ENCODE results near the gene PPP1R13B. TPM values are rescaled to one million over a fixed set of nuclear protein-coding genes. Genes with fewer than 3 reads are reported as not detected.
"Not testable (repeated sequence)": the region's sequence is repeated elsewhere in the genome, so short reads cannot be mapped to it uniquely, and the experiment has no call there.

The PPP1R13B gene
- total RNA-seq, 1 donor from 2014 or later, result 107 TPM

DNA sequence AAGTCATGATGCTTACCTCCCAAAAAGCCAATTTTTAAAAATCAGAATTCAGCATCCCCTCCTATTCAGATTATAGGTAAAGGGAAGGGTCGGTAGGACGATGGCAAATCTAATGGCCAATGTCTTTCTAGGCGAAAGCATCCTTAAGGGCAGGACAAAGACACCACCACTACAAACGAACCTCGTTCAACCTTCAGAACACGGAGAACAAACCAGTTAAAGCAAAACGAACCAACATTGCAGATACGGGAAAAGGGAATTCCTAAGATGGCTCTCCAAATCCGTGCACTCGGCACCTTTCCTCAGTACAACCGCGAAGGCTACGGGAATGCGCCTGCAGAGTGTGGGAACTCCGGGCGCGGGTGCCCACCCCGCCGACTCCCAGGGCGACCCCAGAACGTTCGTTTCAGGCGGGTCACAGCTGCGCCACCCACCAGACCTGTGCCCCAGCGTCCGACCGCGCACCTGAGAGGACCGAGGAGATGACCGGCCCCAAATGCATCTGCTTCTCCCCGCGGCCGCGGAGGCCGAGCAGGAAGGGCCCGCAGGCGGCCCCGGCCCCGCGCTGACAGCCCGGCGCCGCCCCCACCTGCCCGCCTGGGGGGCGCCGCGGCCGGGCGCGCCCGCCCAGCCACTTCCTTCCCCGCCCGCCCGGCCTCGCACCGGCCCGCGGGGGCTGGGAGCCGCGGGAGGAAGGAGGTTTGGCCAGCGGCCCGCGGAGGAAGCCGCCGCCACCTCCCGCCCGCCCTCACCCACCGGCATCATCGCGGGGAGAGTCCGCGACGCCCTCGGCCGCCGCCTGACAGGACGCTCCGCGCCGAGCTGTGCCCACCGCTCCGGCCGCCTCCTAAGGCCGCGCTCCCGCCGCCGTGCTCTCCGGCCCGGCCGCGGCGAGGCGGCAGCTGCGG, 578 bp downstream of the PPP1R13B start:
- DNase-seq (peak; percentile 59), ATAC-seq (ENCODE audit: poor library complexity) (no peak)
- intact Hi-C loops (cut with DNase I), result loop anchor here (5.0 kb wide), 1 partner anchor 39 kb away; no protein-coding TSS in a partner anchor

DNA sequence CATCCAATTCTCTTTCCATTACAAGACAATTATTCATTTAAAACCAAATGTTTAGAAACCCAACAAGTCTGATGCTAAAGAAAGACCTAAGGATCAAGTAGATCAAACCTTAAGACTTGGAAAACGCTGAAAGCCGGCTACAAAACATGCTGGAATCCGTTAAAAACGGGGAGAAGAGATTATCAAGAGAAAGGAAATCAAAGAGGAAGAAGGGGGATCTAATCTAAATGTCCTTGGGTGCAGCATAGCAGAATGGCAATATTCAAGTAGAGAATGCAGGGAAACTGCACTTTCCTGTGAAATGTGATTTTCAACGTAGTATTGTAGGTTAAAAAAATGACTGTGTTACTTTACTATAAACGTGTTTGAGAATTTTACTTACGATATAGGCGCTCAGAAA, 1.3 kb downstream of the PPP1R13B start:
- intact Hi-C loops (cut with DNase I), result loop anchor here (5.0 kb wide), 1 partner anchor 39 kb away; no protein-coding TSS in a partner anchor
- no peak for ATAC-seq (ENCODE audit: poor library complexity)
- DNase-seq, result no peak

DNA sequence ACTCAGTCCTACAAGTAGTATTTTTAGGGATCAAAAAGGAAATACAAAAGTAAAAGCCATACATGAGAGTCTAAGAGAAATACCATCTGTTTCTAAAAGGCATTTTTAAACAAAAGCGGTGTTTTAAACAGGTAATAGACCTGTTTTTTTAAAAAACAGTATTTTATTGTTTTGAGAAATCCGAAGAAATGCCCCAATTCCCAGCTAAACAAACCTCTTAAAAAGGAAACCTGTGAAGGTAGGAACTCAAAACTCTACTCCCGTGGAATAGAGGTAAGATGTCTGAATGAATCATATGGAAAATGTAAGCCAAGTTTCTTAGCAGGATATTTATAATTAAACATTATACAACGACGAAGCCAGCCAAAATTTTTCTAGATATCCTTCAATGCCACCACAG, 2.0 kb downstream of the PPP1R13B start:
- DNase-seq, result no peak
- intact Hi-C loops (cut with DNase I), result loop anchor here (5.0 kb wide), 1 partner anchor 38 kb away; no protein-coding TSS in a partner anchor
- no peak for ATAC-seq (ENCODE audit: poor library complexity)

DNA sequence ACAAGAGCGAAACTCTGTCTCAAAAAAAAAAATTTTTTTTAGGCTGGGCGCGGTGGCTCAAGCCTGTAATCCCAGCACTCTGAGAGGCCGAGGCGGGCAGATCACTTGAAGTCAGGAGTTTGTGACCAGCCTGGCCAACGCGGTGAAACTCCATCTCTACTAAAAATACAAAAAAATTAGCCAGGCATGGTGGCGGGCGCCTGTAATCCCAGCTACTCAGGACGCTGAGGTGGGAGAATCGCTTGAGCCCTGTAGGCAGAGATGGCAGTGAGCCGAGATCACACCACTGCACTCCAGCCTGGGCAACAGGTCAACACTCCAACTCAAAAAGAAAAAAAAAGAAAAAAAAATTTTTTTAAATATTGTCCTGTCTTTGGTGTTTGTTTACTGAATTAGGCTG, 6.1 kb downstream of the PPP1R13B start:
- intact Hi-C loops (cut with DNase I); DNase-seq: not testable (repeated sequence)
- peak; percentile 68 for ATAC-seq (ENCODE audit: poor library complexity)

DNA sequence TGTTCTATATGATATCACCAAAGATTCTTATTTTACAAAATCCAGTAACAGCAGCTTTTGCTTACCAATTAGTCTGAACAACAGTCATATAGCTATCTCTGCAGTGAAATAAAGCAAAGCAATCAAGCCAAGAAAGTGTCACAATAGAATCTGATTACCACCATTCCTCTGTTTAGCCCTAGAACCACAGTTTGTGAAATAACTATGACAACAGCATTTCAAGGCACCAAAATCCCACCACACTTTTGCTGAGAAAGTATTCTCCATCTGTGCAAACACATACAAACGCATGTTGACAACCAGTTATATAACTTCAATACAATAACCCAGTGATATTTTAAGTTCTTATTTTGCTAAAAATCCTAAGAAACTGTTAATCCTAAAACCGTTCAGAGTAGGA, 7.4 kb downstream of the PPP1R13B start:
- DNase-seq, result no peak
- no peak for ATAC-seq (ENCODE audit: poor library complexity)
- intact Hi-C loops (cut with DNase I), result no loop called here

DNA sequence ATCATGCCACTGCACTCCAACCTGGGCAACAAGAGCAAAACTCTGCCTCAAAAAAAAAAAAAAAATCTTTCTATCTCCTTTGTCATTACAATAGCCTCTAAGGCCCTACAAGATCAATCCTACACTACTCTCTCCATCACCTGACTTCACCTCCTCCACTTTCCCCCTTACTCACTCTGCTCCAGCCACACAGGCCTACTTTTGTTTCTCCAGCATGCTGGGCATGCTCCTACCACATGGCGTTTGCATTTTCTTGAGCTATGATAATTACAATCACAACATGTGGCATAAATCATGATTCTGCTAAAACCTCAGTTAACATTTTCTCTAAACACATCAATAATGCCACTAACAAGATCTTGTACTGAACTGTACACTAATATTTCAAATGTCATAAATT, 7.8 kb downstream of the PPP1R13B start:
- ATAC-seq (ENCODE audit: poor library complexity) (no peak), DNase-seq (no peak)
- intact Hi-C loops (cut with DNase I), result no loop called here

DNA sequence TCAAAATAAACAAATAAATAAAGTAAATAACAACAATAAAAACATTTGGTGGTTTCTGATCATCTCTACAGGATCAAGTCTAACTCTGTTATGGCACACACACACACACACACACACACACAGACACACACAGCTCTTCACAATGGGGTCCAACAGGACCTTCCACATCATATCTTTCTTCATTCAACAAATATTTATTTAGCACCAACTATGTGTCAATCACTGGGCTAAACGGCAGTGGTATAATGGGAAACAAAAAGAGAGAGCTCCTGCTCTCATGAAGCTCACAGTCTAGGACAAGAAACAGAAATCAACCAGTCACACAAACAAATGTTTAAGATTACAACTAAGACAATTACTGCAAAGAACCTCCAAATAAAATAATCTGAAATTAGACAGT, 9.3 kb downstream of the PPP1R13B start:
- DNase-seq (no peak), ATAC-seq (ENCODE audit: poor library complexity) (no peak)
- intact Hi-C loops (cut with DNase I), result no loop called here

DNA sequence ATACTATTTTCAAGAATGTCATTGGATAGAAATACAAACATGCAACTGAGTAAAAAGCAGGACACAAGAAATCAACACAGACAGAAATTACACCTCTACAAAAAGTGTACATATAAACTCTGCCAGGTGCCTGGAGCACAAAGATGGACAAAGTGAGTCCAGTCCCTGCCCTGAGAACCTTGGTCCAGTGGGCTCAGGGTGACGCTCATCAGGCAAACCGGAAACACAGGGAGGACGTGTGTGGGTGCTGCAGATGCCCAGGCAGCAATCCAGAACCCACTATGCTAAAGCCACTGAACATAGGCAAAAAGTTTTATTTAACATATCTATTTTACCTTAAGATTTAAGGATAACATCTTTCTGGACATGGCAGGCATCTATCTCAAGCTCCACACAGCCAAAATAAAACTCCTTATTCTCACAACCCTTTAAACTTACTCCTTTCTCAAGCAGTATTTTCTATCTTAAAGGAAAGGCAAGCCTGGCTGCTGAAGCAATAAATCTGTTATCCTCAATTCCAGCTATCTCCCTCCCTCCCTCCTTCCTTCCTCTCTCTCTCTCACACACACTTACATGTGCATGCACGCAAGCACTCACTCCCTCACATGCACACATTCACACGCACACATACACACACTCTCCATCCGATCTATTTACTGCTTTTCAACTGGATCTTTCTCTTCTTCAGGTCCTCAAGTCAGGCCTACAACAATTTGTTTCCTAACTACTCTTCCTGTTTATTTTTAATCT, 10.2 kb downstream of the PPP1R13B start:
- DNase-seq, result no peak
- intact Hi-C loops (cut with DNase I), result no loop called here
- no peak for ATAC-seq (ENCODE audit: poor library complexity)

DNA sequence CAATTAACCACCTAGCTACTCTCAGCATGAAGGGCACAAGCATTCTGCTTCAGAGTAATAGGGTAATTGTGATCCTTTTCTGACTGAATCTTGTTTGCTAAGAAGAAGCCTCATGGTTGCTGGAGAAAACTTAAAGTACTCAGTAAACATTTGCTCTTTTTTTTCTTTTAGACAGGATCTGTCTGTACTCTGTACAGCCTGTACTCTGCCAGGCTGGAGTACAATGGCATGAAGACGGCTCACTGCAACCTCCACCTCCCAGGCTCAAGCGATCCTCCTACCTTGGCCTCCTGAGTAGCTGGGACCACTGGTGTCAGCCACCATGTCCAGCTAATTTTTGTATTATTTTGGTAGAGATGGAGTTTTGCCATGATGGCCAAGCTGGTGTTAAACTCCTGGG, 12.4 kb downstream of the PPP1R13B start:
- DNase-seq, result no peak
- ATAC-seq (ENCODE audit: poor library complexity), result no peak
- intact Hi-C loops (cut with DNase I), result no loop called here

DNA sequence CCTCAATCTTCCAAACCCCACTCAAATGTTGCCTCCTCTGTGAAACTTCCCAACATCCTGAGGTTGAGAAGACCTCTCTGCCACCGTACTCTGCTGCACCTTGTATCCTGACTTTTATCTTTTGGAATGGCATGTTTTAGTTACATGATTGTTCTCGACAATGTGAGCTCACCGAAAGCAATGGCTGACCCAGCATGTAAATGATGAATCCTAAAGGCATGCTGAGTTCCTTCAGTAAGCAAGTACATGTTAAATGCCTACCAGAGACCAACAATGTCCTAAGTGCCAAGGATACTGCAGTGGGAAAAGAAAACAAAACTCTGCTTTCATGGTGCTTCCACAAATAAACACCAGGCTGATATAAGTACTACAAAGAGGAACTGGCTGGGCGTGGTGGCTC, 13.7 kb downstream of the PPP1R13B start:
- intact Hi-C loops (cut with DNase I), result no loop called here

DNA sequence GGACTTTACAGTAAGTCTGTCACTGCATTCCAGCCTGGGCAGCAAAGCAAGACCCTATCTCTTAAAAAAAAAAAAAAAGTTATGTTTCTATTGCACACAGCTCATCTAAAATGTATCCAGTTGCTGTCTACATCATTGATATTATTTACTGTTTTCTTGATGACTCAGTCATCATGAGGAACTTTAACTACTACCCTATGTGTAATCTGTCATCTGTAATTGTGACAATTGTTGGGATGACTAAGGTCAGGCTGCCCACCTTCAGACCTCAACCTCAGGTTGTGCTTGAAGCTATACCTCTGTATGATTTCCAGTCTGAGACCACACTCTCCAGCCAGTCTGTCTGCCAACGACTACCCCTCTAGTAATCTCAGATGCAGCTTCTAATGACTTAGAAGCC, 15.3 kb downstream of the PPP1R13B start:
- intact Hi-C loops (cut with DNase I), result no loop called here
- DNase-seq (no peak), ATAC-seq (ENCODE audit: poor library complexity) (no peak)

More for the DNA sequence above, 13.7 kb downstream of the PPP1R13B start:
- DNase-seq (no peak), ATAC-seq (ENCODE audit: poor library complexity) (no peak)

DNA sequence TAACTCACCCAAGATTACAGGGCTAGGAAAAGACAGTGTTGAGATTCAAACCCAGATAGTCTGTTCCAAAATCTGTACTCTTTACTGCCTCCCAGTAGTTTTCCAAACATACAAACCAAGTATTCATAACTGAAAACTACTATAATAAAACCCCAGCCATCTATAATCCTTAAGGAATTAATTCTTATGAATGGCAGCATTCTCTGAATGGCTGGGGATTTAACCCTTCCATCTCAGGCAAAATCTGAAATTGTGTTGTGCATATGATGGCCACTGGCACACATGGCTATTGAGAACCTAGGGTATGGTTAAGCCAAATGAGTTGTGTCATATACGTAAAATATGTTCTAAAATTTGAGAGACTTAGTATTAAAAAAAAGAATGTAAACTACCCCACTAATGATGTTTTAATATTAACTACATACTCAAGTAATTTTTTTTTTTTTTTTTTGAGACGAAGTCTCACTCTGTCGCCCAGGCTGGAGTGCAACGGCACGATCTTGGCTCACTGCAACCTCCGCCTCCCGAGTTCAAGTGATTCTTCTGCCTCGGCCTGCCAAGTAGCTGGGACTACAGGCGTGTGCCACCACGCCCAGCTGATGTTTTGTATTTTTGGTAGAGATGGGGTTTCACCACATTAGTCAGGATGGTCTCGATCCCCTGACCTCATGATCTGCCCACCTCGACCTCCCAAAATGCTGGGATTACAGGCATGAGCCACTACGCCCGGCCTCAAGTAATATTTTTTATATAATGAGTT, 16.7 kb downstream of the PPP1R13B start:
- ATAC-seq (ENCODE audit: poor library complexity) (no peak), DNase-seq (no peak)
- intact Hi-C loops (cut with DNase I), result no loop called here

DNA sequence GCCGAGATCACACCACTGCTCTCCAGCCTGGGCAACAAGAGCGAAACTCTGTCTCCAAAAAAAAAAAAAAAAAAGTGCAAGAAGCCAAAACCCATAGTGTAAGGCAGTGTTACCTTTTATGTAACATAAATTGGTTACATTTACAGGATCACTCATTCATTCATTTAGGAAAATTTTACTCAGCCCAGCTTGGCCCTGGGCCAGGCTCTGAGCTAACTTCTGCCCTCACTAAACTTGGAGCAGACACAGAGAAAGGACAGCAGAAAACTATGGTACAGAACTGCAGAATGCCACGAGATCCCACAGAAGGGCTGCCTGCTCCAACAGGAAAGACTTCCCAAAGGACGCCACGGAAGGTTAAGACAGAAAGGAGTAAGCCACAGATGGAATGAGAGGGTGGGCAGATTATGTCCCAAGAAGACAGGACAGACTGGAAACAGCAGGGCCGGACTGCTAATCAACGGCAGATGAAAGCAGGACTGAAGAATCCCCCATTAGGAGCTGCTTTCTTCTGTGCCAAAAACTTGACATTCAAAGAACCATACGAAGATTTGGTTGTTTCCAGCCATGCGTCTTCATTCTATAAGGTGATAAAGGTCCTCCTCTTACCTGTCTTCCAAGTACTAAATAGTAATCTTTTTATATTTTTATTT, 18.9 kb downstream of the PPP1R13B start:
- DNase-seq (peak; percentile 58), ATAC-seq (ENCODE audit: poor library complexity) (peak; percentile 13)
- intact Hi-C loops (cut with DNase I), result no loop called here

DNA sequence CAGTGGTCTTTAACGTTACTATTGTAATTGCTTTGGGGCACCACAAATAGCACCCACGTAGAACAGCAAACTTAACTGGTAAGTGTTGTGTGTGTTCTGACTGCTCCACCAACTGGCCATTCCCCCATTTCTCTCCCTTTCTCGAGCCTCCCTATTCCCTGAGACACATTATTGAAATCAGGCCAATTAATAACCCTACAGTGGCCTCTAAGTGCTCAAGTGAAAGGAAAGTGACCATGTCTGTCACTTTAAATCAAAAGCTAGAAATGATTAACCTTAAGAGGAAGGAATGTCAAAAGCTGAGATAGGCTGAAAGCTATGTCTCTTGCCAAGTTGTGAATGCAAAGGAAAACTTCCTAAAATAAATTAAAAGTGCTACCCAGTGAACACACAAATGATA, 22.3 kb downstream of the PPP1R13B start:
- ATAC-seq (ENCODE audit: poor library complexity) (peak; percentile 51), DNase-seq (no peak)
- intact Hi-C loops (cut with DNase I), result no loop called here

DNA sequence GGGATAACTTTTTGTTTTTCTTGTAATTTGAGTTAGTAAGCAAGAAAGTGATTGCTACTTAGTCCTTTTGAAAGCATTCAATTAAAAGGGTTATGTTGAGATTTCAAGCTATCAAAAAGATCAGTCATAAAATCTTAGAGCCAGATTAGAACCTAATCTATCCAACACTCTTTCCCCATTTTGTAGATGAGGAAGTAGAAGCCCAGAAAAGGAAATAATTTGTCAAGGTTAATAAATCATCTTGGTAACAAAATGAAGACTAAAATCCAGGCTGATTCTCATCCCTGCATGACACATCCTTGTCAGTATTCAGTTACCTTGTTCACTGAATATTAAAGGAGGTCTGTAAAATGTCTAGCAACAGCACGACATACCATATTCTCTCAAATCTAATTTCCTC, 26.5 kb downstream of the PPP1R13B start:
- DNase-seq (no peak), ATAC-seq (ENCODE audit: poor library complexity) (no peak)
- intact Hi-C loops (cut with DNase I), result no loop called here

DNA sequence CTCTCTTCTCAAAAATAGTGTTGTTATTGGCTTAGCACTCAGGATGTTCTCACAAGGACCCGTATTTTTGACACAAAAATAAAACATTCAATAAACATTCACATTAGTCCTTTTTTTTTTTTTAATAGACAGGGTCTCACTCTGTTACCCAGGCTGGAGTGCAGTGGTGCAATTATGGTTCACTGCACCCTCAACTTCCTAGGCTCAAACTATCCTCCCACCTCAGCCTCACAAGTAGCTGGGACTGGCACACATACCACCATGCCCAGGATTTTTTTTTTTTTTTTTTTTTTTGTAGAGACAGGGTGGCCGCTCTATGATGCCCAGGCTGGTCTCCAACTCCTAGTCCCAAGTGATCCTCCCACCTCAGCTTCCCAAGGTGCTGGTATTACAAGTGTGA, 27.0 kb downstream of the PPP1R13B start:
- intact Hi-C loops (cut with DNase I), result no loop called here
- ATAC-seq (ENCODE audit: poor library complexity) (peak; percentile 7), DNase-seq (no peak)

DNA sequence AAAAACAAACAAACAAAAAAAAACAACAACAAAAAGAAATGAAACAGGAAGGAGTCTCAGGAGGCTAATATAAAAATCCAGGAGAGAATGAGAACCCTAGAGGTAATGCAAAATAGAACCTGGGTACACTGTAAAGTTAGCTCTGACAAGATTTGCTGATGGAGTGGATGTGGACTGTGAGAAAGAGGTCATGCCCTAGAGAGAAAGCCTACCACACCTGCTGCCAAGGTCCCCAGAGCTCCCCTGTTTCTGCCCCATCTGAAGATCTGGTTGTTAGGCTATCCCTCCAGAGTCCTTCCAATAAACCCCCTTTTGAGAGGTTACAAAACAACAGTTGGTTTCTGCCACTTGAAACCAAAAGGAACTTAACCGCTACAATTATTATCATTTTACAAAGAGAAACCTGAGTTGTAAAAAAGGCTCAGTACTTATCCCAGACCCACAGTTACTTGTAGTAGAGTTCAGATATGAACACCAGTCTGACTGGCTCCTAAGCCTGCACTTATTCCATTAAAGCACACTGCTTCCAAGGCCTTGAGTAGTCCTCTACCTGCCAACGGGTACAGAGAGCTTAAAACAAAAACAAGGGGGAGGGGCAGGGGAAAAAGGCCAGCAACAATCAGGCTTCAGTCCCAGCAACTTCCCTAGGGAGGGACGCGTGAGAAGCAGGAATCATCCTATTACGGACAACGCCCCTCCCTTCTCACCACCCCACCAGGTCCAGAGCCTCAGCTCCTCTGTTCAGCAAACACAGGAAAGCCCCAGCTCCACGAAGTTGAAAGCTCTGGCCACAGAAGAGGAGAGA, 27.7 kb downstream of the PPP1R13B start:
- DNase-seq, result peak; percentile 58
- intact Hi-C loops (cut with DNase I), result no loop called here

DNA sequence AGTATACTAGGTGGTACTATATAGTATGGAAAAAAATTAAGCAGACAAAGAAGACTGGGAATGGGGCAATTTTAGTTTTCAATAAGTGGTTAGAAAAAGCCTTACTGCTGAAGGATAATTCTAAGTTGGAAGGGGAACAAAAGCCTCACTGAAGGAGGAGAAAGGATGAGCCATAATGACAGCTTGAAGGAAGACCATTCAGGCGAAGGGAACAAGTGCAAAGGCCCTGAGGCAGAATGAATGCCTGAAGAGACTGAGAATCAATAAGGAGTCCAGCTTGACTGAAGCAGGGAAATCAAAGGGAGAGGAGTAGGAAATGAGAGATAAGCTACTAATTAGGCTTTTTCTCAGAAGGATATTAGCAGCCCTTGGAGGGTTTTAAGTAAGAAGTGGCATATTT, 28.5 kb downstream of the PPP1R13B start:
- no peak for DNase-seq
- intact Hi-C loops (cut with DNase I), result no loop called here
- ATAC-seq (ENCODE audit: poor library complexity), result no peak

More for the DNA sequence above, 27.7 kb downstream of the PPP1R13B start:
- ATAC-seq (ENCODE audit: poor library complexity), result peak; percentile 72
